AG08396 (cell line): ENCODE measurements around the gene ARHGAP15.
A peak's percentile ranks its signal among the peaks of the same experiment; 100 is the strongest.

Experiments
- DNase-seq: peaks from one replicate; pipeline ENCODE4 v3.0.0; 2012; ENCODE audit warnings: low spot score, mixed read lengths

ARHGAP15 gene

GRCh38 chr2:143718745-143719144, 589.5 kb downstream of the ARHGAP15 start:
- DNase-seq = no peak

GRCh38 chr2:143719406-143719805, 590.2 kb downstream of the ARHGAP15 start:
- no peak for DNase-seq

- no peak for DNase-seq
Measured at GRCh38 chr2:143720095-143720664, 591.0 kb downstream of the ARHGAP15 start.

GRCh38 chr2:143725400-143725799, 596.2 kb downstream of the ARHGAP15 start:
- no peak for DNase-seq

- no peak for DNase-seq
Measured at GRCh38 chr2:143726151-143726845, 597.1 kb downstream of the ARHGAP15 start.

- no peak for DNase-seq
Measured at GRCh38 chr2:143728498-143728897, 599.3 kb downstream of the ARHGAP15 start.

- no peak for DNase-seq
Measured at GRCh38 chr2:143729296-143729814, 600.1 kb downstream of the ARHGAP15 start.

- no peak for DNase-seq
Measured at GRCh38 chr2:143730155-143730952, 601.1 kb downstream of the ARHGAP15 start.

- DNase-seq = no peak
Measured at GRCh38 chr2:143730953-143731260, 601.7 kb downstream of the ARHGAP15 start.

GRCh38 chr2:143732076-143732475, 602.9 kb downstream of the ARHGAP15 start:
- DNase-seq = no peak

- no peak for DNase-seq
Measured at GRCh38 chr2:143732871-143733270, 603.7 kb downstream of the ARHGAP15 start.

- DNase-seq = no peak
Measured at GRCh38 chr2:143734507-143734906, 605.3 kb downstream of the ARHGAP15 start.

- DNase-seq = no peak
Measured at GRCh38 chr2:143736904-143737303, 607.7 kb downstream of the ARHGAP15 start.

GRCh38 chr2:143740431-143740830, 611.2 kb downstream of the ARHGAP15 start:
- DNase-seq = no peak

GRCh38 chr2:143741205-143741604, 612.0 kb downstream of the ARHGAP15 start:
- no peak for DNase-seq

GRCh38 chr2:143742581-143742980, 613.4 kb downstream of the ARHGAP15 start:
- DNase-seq = peak; percentile 23

GRCh38 chr2:143744114-143744513, 614.9 kb downstream of the ARHGAP15 start:
- no peak for DNase-seq

GRCh38 chr2:143745060-143745459, 615.8 kb downstream of the ARHGAP15 start:
- DNase-seq = no peak

GRCh38 chr2:143754742-143755141, 625.5 kb downstream of the ARHGAP15 start:
- no peak for DNase-seq

GRCh38 chr2:143758629-143759330, 629.6 kb downstream of the ARHGAP15 start:
- peak; percentile 8 for DNase-seq

- DNase-seq = no peak
Measured at GRCh38 chr2:143759455-143759854, 630.2 kb downstream of the ARHGAP15 start.

GRCh38 chr2:143762176-143762928, 633.1 kb downstream of the ARHGAP15 start:
- DNase-seq = peak; percentile 8
